Dermis blood vessel endothelial cell (primary cell): ENCODE data around the gene DGAT2. TPM values are rescaled to one million over a fixed set of nuclear protein-coding genes. Genes with fewer than 3 reads are reported as not detected.

ENCODE experiments used
- DNase-seq: peaks from one replicate; pipeline ENCODE4 v3.0.0; 2010
- total RNA-seq: library from RNA; depleted of rRNA; stranded (reverse); fragments of >200 nt; gene quantifications from 2 replicates; pipeline ENCODE4 v1.2.3, GENCODE V29; 2014

DGAT2 gene
- total RNA-seq, 1 donor from 2014 or later: 0.68 TPM

DNA sequence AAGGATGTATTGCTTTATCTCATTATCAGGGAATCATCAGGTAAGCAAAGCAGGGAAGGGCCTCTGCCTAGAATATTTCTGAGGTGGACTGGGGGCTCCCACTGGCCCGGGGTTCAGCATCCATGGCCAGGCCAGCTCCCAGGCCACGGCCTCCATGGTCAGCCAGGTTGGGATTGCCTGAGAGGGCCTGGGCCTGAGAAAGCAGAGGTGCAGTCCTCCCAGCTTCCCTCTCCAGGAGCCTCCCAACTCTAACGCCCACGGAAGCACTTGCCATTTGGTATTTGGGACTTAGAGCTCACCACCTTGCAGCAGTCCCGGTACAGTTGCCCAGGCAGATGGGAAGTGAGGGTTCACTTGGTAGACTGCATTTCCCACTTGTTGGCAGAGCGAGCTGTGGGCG, 12.7 kb downstream of the DGAT2 start:
- DNase-seq: no peak

DNA sequence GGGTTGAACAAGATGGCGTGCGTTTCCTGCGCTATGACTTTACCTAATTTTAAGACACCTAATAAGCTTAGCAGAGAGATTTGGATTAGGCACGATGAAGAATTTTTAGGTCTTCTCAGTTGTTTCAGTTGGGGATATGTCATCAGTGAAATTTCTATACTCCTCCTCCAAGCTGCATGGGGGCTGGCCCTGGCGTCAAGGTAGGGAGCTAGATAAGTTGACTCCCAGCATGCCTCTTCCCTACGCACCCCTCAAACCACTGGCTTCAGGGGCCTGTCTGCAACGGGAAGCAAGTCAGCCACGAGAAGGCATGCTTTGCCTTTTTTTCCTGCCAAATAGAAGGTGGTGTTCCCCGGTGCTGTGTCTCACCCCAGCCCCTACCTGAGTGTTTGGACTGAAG, 13.3 kb downstream of the DGAT2 start:
- no peak for DNase-seq

DNA sequence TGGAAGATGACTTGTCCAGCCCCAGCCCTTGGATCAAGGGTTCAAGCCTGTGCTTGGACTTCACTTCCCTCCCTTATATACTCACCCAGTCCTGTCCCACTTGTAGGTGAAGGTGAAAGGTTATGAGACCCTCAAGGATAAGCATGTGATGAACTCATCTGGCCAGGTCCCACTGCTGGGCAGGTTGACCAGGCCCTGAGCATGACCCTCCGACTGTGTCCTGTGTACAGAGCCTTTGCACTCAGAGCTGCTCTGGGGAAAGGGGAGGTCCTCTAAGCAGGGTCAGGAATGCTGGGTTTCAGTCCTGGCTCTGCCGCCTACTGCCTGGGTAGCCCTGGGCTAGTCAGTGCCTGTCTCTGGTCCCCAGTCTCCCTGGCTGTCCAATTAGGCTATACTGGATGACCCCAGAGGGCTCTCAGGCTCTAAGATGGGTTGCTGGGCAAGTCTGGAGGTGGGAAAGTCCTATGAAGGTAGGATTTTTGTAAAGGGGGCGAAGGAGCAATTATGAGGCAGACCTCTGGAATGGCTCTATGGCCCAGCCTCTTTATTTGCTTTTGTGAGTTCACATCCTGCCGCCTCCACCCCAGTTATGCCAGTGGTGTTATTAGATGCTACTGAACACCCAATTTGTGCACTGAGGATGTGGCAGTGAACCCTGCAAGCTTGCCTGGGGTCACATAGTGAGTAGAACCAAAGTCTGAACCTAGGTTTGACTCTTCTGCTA, 14.1 kb downstream of the DGAT2 start:
- no peak for DNase-seq

DNA sequence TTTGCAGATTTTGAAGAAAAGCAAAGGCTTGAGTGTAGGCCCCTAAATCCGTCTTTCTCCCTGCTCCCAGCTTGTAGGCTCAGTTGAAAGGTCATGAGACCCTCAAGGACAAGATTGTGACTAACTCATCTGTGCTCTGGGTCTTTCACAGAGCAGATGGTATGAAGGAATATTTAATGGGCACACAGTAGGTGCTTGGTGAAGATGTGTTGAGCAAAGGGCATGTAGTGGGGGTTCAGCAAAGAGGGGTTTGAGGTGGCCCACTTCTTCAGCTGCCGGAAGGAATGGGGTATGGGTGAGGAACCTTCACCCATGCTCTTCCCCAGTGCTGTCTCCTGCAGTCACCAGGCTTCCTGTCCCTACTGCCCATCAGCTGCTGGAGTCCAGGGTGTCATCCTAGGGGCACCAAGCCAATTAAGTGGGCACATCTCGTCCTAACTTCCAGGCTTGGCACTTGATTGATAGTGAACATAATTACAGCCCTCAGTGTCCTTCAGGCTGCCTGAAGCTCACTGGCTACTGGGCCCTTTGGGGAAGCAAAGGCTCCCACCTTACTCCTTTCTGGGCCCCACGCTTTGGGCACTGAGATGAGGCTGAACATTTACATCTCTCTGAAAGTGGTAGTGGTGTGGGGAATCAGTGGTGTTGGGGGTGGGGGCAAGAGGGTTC, 15.0 kb downstream of the DGAT2 start:
- DNase-seq: no peak

DNA sequence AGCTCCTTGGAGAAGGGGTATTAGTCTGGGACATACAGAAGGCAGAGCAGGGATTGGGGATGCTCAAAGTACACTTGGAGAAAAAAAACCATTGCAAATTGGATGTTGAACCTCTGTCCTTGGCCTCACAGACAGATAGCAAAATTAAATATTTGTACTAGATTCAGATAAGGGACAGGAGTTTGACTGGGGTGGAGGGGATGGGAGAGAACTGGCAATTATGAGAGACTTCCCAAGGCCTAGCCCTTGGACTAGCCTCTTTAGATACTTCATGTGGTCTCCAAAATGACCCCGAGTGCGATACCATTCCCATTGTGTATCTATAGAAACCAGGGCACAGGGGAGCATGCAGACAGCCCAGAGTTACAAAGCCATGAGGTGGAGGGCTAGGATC, 15.5 kb downstream of the DGAT2 start:
- no peak for DNase-seq

DNA sequence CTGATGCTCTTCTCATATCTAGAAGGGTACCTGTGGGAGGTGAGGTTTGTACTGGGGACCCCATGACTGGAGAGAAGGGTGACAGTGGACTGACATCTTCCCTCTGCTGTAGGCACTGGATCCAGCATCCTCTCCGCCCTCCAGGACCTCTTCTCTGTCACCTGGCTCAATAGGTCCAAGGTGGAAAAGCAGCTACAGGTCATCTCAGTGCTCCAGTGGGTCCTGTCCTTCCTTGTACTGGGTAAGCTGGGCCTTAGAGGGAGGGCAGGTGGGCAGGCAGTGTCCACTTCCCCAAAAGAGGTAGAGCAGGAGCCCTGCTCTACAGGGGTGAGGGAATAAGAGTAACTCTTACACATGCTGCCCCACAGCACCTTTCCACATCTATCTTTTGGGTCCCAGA, 15.9 kb downstream of the DGAT2 start:
- DNase-seq: no peak

DNA sequence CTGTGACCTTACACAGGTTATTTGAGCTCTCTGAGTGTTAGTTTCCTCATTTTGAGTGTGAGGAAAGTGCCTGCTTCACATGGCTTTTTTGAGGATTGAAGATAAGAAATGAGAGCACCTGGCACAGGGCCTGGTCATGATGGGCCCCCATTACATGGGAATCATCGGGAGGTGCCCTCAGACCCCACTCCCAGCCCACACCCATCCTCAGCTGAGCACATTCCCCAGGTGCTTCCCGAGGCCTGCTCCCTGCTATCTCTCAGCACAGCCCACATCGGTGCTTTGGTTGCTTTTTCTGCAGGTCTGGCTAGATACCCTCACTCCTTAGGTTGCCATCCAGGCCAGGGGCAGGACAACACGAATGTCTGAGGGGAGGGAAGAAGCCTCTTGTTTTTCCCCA, 16.6 kb downstream of the DGAT2 start:
- DNase-seq: no peak

DNA sequence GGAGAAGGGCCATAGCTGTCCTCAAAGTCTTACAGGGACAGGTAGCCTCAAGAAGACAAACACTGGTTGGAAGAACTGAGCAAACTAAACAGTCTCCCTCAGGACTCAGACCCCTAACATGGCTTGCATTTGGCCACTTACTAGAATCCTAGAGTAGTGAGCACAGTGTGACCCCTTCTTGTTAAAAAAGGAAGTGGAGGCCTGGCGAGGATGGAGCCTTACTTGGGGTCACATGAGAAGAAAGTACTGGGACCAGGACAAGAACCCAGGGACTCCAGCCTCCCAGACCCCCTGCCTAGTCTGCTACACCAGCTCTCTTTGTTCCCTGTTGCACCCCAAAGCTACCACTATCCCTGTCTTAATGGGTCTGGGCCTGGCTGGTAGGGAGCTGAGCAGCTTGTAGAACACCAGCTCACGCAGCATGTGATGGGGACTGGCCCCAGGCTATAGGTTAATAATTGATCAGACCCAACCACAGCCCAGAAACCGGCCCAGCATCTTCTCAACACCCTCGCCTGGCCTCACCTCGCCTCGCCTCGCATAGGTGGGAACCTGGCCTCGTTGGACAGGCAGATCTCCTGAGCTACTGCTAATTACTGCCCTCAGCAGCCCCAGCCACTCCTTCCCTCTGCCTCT, 17.6 kb downstream of the DGAT2 start:
- no peak for DNase-seq

DNA sequence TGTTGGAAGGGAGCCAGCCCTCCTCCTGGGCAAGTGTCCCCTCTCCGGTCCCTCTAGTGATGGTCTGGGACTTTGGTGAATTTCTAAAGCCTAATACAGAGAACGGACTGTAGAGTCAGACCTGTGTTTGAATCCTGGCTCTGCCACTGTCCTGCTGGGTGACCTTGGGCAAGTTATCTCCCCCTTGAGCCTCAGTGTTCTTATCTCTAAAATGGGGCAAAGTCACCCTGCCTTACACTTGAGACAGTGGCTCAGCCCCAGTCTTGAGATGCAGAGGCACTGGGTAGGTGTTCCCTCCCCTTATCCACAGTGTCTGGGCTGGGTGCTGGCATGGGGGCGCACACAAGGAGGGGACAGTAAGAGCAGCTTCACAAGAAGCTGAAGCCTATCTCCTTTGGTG, 20.9 kb downstream of the DGAT2 start:
- no peak for DNase-seq

DNA sequence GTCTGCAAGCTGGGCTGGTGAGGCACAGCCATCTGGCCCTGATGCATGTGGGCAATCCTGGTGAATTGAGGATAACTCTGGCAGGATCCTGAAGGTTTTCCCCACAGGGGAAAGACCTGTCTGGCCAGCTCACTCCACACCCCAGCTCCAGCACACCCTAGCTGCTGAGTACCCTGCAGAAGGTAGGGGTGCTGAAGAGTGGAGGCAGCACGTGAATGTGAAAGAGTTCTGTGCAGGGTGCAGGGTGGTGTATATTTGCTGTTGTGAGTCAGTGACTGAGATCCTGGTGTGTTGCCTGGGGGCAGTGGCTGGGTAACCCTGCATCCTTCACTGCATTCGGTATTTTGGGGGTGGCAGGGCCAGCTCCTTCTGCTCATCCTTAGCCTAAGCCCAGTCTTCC, 22.4 kb downstream of the DGAT2 start:
- DNase-seq: no peak

DNA sequence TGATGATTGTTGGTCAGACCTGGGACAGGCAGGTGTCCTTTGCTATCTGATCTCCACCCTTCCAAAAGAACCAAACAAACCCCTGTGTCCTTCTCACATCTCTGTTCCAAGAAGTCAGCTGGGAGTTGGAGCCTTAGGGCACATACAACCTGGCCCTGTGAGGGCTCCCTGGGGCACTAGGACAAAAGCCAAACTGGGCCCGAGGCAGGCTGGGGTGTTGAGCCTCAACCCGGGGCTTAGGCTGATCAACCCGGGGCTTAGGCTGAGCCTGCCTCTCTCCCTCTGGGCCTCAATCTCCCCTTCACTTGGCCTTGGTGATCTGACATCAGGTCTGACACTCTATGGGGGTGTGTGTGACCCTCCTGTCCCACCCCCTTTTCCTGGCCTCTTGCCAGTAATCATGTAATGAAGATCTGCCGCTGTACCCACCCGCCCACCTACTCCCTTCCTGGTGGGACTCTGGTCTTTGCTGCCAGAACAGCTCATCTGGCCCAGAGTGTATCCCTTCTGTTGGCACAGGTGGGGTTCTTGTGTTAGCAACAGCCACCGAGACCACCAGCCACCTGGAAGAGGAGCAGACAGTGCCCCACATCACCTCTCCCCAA, 23.7 kb downstream of the DGAT2 start:
- DNase-seq: no peak

DNA sequence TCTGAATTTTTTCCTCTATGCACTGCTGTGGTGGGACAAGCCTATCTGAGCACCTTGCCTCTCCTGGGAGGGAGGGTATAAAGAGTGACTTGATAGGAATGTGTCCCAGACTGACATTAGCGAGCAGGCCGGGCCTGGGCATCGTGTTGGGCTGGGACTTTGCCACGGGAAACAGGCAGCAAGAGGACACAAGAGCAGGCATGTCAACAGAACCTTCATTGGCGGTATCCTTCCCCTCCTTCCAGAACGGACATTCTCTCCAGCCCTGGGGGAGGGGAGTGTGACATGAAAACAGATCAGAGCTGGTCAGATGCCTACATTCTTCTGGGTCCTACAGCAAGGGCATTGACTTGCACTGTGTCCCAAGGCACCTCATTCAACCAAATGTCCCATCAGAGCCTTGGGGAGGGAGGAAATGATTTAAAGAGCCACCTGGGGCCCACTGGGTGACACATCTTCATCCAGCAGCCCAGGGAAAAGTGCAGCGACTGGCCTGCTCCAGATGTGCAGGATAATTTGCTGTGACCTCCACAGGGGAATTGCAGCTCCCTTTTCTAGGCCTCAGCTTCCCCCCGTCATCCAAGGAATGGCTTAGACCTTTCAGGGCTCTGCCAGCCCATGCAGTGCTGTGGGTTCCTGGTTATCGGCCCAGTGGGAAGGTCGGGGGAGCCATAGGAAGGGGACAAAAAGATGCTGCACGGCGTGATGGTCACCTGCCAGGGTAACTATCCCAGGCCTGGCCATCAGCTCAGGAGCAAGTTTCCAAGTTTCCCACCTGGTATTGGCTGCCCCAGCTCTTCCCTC, 24.6 kb downstream of the DGAT2 start:
- DNase-seq: no peak

DNA sequence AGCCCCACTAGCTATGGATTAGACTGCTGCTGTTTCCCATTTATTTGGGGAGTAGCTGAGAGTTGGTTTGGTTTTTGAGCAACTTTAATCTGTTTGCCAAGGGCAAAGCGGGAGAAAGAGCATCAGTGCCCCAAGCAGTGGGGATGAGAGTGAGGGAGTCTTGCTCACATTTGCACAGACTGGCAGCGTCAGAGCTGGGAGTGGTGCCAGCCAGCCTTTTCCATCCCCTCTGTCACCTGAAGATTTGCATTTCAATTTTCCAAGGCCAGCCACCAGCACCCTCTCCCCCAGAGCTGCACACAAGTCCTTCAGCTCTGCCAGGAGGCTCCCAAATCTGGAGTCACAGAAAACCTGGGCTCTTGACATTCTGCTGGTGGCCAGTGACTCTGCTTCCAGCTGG, 25.4 kb downstream of the DGAT2 start:
- DNase-seq: no peak

DNA sequence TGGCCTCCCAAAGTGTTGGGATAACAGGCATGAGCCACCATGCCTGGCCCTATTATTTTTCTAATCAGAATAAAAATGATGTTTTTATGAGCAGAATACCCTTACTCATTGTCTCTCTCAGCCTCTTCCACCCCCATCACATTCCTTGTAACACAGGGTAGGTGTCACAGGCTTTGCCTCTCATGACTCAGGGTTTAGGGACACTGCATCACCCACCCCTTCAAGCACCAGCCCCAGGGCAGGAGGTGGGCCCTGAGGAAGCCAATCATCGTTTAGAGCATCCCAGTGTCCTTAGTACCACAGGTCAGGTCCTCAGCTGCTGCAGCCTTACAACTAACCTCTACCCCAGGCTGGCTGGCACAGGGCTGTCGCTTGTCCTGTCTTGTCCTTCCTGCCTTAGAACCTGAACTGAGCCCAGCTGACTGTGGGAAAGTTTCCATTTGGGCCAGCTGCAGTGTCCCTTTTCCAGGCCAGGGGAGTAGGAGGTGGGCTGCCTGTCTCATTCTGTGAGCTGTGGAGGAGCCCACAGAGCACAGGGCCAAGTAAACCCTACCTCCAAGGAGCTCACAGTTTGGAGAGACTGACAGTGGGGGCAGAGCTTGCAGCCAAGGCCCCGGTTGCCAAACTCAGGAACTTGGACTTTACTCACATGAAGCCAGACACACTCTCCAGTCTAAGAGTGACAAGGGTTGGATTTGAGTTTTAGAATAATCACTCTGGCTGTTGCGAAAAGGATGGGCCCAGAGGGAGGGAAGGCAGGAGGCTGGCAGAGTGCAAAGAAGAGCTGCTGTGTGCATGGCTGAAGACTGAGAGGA, 26.9 kb downstream of the DGAT2 start:
- no peak for DNase-seq

DNA sequence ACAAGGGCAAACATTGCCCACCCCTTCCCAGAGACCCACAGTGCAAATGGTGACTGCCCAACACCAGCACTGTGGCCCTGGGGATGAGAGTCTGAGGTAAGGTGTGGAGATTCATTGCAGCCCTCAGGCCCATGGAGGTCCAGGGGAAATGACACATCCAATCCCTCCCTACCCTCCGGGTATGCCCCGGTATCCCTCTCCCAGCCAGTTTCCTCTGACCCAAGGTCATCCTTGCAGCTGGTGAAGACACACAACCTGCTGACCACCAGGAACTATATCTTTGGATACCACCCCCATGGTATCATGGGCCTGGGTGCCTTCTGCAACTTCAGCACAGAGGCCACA, 27.5 kb downstream of the DGAT2 start:
- DNase-seq: peak; percentile 33

DNA sequence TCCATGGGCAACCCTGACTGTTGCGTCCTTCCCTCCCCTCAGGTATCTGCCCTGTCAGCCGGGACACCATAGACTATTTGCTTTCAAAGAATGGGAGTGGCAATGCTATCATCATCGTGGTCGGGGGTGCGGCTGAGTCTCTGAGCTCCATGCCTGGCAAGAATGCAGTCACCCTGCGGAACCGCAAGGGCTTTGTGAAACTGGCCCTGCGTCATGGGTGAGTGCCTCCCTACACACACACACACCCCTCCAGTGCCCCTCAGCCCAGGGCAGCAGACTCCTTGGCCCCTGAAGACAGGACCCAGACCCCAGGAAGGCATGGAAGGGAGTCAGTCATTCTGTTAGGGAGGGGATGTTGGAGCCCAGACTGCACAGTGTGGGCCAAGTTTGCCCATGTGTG, 28.5 kb downstream of the DGAT2 start:
- DNase-seq: no peak

DNA sequence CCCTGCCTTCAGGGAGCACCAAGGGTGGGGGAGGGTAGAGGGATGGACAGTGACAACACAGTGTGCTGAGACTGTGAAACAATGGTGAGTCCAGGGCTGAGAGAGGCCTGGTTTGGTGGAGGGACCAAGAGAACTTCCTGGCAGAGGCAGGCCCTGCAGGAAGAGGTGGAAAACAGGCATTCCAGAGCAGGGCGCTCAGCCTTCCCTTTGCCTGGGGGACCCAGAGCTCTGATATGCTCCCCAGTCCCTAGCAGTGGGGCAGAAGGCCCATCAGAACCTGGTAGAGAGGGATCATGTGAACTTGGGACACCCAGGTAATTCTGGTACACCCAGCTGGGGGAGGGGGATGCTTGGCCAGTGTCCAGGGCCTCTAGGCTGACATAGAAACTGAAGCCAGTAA, 29.2 kb downstream of the DGAT2 start:
- peak; percentile 19 for DNase-seq

DNA sequence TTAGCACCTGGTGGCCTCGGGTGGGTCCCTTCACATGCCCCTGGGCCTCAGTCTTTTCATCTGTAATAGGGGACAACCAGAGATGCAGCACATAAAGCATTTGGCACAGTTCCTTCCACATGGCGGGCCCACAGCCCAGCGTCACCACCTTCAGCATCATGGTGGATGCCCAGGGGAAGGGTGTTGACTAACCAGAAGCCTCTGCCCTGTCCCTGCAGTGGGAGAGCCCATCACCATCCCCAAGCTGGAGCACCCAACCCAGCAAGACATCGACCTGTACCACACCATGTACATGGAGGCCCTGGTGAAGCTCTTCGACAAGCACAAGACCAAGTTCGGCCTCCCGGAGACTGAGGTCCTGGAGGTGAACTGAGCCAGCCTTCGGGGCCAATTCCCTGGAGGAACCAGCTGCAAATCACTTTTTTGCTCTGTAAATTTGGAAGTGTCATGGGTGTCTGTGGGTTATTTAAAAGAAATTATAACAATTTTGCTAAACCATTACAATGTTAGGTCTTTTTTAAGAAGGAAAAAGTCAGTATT, 31.6 kb downstream of the DGAT2 start:
- no peak for DNase-seq

DNA sequence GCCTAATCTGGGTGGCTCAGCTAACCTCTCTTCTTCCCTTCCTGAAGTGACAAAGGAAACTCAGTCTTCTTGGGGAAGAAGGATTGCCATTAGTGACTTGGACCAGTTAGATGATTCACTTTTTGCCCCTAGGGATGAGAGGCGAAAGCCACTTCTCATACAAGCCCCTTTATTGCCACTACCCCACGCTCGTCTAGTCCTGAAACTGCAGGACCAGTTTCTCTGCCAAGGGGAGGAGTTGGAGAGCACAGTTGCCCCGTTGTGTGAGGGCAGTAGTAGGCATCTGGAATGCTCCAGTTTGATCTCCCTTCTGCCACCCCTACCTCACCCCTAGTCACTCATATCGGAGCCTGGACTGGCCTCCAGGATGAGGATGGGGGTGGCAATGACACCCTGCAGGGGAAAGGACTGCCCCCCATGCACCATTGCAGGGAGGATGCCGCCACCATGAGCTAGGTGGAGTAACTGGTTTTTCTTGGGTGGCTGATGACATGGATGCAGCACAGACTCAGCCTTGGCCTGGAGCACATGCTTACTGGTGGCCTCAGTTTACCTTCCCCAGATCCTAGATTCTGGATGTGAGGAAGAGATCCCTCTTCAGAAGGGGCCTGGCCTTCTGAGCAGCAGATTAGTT, 32.3 kb downstream of the DGAT2 start:
- no peak for DNase-seq

DNA sequence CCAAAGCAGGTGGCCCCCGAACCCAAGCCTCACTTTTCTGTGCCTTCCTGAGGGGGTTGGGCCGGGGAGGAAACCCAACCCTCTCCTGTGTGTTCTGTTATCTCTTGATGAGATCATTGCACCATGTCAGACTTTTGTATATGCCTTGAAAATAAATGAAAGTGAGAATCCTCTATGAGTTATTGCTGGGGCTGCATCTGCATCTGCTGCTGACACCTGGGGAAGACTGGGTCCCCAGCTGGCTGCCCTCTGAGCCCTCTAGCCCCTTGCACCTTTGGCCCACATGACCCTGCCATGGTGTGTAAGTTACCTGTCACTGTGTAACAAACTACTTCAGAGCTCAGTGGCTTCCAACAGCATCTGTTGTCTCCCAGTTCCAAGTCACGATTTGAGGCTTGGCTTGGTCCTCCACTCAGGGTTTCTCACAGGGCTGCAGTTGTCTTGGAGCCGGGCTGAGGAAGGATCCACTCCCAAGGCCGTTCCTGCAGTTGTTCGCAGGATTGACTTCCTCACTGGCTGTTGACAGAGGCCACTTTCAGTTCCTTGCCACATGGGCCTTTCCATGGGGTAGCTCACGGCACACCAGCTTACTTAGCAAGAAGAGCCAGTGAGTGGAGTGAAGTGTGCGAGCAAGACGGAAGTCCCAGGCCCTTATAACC, 32.9 kb downstream of the DGAT2 start:
- no peak for DNase-seq
